ENCODE measurements around the gene CD180.

DNA sequence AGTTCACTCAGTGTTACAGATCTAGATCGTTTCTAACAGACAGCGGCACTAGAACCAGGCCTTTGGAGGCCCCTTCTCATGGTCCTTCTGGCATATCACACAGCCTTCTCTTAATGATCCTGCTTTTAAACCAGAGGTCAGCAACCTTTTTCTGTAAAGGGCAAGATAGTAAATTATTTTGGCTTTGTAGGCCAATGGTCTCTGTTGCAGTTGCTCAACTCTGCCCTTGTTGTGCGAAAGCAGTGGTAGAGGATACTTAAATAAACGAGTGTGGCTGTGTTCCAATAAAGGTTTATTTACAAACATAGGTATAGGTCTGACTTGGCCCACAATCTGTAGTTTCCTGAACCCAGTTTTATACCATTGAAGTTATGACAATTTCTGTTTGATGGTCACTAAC is 47.3 kb upstream of the CD180 start:
- TF ChIP-seq EZH2phosphoT487 (IDR thresholded peaks at IDR 0.05; ENCODE audit: insufficient read depth, low read depth), result no peak
- TF ChIP-seq EZH2 (IDR thresholded peaks at IDR 0.05; ENCODE audit: insufficient read depth, poor library complexity, severe bottlenecking), result no peak
